Globus pallidus (tissue), 1 donor: Measurements from ENCODE around the gene MYEOV.

Source experiments
- DNase-seq: peaks from one replicate; pipeline ENCODE4 v3.0.0-alpha.2; 2015; ENCODE audit warnings: low spot score

The MYEOV gene

DNA sequence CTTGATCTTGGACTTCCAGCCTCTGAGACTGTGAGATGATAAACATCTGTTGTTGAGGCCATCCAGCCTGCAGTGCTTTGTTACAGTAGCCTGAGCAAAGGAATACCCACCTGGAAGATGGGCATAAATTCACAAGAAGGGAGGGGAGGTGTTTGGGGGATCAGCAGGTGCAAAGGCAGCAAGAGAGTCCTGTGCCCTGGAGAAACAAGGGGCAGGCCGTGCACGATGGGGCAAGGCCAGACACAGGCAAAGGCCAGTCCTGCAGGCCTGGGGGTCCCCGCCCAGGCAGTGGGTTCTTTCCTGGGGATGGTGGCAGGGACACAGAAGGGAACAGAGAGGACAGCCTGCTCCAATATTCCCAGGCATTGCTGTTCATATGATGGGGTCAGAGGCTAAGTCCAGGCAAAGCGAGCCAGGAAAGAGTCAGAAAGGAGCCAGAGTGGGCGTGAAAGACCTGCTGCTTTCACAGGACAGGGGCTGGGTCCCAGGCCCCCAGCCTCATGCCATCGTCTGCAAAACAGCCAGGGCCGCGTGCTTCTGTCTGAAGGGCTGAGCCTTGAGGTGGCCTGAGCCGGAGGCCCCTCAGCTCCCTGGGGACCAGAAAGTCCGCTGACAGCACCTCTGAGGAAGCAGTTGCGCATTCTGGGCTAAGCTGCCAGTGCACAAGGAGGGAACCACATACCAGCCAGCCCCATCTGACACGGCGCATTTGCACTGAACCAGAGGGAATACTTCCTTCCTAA is 48.8 kb downstream of the MYEOV start:
- DNase-seq, result no peak

DNA sequence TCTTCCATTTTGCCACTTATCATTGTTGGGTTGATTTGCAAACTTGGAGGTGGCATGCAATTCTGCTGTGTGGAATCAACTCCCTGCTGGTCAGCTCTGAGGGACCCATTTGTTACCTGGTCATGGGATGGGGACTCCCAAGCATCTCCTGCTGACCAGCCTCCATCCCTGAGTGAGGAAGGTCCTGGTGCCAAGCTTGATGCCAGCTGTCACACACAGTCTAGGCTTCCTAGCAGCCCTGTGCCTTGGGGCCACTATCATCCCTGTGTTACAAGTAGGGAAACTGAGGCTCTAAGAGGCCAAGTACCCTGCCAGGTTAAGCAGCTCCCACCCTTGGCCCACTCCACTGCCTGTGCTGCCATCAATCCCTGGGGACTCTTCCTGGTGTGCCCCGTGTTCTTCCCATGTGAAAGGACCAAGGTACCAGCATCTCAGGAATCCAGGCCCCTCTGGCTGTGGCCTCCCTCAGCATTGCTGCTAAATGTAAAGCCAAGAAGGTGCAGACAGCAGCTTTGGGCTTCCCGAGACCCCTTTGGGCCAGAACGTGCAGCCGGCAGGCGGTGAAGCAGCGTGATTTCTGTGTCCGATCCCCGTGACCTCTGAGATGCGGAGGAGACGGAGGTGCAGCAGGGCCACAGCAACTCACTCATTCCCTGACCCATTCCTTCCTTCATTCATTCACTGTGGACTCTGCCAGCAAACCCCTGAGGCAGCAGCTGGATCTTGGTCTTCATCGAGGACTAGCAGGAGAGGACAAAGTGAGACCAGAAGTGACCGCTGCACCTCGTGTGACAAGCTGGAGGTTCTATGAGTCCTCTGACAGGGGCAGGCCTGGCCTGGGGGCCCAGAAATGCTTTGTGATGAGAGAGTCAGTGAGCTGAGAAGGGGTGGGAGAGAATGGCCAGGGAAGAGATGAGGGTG is 49.7 kb downstream of the MYEOV start:
- no peak for DNase-seq

DNA sequence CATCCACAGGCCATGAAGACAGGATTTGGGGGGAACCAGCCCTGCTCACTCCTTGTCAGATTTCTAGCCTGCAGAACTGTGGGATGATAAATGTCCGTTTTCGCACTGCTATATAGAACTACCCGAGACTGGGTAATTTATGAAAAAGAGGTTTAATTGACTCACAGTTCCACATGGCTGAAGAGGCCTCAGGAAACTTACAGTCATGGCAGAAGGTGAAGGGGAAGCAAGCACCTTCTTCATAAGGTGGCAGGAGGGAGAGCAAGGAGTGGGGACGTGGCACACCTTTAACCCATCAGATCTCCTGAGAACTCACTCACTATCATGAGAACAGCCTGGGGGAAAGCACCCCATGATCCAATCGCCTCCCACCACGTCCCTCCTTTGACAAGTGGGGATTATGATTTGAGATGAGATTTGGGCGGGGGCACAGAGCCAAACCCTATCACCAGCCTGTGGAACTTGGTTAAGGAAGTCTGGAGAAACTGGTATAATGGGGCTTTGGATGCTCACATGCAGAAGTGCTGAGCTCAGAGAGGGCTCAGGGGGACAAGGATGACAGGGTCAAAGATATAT is 50.7 kb downstream of the MYEOV start:
- DNase-seq, result no peak
